ENCODE data around the gene FSHR. TPM values are rescaled to one million over a fixed set of nuclear protein-coding genes. Genes with fewer than 3 reads are reported as not detected.

FSHR gene
- total RNA-seq, 1 experiment from 2014 or later, result not detected

DNA sequence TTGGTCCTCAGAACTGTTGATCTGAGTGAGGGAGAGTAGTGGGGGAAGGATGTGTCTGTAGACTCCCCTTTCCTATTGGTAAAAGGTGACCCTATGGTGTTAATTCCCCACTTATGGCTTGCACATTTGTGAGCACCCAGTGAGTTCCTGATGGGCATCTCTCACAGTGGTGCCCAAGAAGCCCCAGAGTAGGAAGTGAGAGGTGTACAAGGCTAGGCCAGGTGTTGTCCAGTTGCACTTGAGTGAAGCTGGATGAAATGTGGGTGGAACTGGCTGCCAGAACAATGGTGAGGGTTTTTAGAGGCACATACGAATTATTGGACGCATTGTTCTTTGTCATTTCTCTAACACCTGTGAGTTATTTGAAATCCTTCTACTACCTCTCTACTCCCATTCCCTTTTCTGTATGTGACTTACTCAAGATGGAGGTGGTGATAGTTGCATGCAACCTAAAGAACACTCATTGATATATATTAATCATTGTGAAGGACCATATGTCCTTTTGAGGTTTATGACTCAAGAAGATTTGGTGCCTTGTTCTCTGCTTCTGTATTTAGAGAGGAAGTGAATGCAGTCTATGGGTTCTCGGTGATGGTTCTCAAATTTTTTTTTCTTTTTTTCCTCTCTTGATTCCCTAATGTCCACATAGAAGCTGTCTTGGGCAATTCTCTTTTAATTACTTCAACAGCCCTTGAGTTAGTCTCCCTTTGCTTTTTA, 162.7 kb downstream of the FSHR start:
- H4K20me1 ChIP-seq (ENCODE audit: insufficient read depth, low read depth, low read length), result no peaks in the 10 kb centered on the region
- no peaks in the 10 kb centered on the region for H3K9me2 ChIP-seq (replicated peaks; ENCODE audit: insufficient read depth, low read length)
- H3K27ac ChIP-seq (ENCODE audit: low read length), result no peak overlapping the region
- H3K4me2 ChIP-seq (ENCODE audit: low read depth, low read length, poor library complexity, severe bottlenecking), result no peak overlapping the region
- H2AFZ ChIP-seq (ENCODE audit: low read length), result no peak overlapping the region
- H3K79me2 ChIP-seq (ENCODE audit: low read length), result no peaks in the 10 kb centered on the region
- H3K9ac ChIP-seq (ENCODE audit: low read length), result no peak overlapping the region
- DNase-seq, result no peak
- H3K4me3 ChIP-seq (ENCODE audit: low read length), result no peak overlapping the region
- H3K36me3 ChIP-seq (ENCODE audit: insufficient read depth, low read length), result no peaks in the 10 kb centered on the region
- peaks cover 10% of the 10 kb centered on the region for H3K4me1 ChIP-seq (ENCODE audit: low read length)
- H3K9me3 ChIP-seq (ENCODE audit: low read length), result no peaks in the 10 kb centered on the region
- no peaks in the 10 kb centered on the region for H3K27me3 ChIP-seq (ENCODE audit: low read length)

DNA sequence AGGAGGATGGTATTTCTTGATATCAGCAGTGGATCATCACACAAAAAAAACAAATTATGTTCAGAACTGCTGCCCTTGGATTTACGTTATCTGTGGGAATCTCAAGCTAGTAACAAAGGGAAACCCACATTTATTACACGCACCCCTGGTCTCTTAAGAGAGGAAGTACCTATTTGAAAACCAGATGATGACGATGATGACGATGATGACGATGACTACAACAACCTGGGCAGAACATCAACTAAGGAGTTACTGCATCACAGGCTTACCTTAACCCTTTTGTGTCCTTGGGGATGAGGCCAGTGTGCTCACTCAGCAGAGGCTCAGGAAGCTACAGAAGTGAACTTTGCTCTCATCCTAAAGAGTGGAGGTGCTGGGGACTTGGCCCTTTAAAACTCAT, 169.4 kb downstream of the FSHR start:
- DNase-seq, result no peak
- H3K4me1 ChIP-seq (ENCODE audit: low read length), result no peaks in the 10 kb centered on the region
- no peak overlapping the region for H3K27ac ChIP-seq (ENCODE audit: low read length)
- no peak overlapping the region for H3K4me2 ChIP-seq (ENCODE audit: low read depth, low read length, poor library complexity, severe bottlenecking)
- H4K20me1 ChIP-seq (ENCODE audit: insufficient read depth, low read depth, low read length), result no peaks in the 10 kb centered on the region
- H3K27me3 ChIP-seq (ENCODE audit: low read length), result no peaks in the 10 kb centered on the region
- no peaks in the 10 kb centered on the region for H3K9me2 ChIP-seq (replicated peaks; ENCODE audit: insufficient read depth, low read length)
- H3K4me3 ChIP-seq (ENCODE audit: low read length), result no peak overlapping the region
- H3K79me2 ChIP-seq (ENCODE audit: low read length), result no peaks in the 10 kb centered on the region
- no peak overlapping the region for H2AFZ ChIP-seq (ENCODE audit: low read length)
- no peaks in the 10 kb centered on the region for H3K9me3 ChIP-seq (ENCODE audit: low read length)
- H3K36me3 ChIP-seq (ENCODE audit: insufficient read depth, low read length), result no peaks in the 10 kb centered on the region
- H3K9ac ChIP-seq (ENCODE audit: low read length), result no peak overlapping the region

DNA sequence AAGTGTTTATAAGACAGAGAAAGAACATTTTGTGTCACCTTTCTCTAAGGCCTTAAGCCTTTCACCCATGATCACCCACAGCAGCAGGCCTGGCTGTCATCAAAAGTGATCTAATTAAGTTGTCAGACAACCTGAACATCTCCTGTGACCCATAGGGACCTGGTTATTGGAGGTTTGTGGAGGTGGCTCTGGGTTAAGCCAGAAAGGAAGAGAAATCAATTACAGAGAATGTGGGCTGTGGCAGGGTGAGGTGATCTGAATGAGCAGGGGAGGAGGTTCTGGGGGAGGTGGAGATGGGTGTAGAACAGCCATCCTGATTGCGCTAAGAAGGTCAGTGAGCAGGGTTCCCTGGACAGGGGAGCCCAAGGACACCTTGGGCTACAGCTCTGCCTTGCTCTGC, 170.8 kb downstream of the FSHR start:
- Histone ChIP-seq H3K4me1 (ENCODE audit: low read length) (no peaks in the 10 kb centered on the region), H3K27me3 (ENCODE audit: low read length) (no peaks in the 10 kb centered on the region), H3K9me2 (replicated peaks; ENCODE audit: insufficient read depth, low read length) (no peaks in the 10 kb centered on the region), H3K9ac (ENCODE audit: low read length) (no peak overlapping the region), H3K9me3 (ENCODE audit: low read length) (no peaks in the 10 kb centered on the region), H4K20me1 (ENCODE audit: insufficient read depth, low read depth, low read length) (no peaks in the 10 kb centered on the region), H3K4me2 (ENCODE audit: low read depth, low read length, poor library complexity, severe bottlenecking) (no peak overlapping the region), H2AFZ (ENCODE audit: low read length) (no peak overlapping the region), H3K27ac (ENCODE audit: low read length) (no peak overlapping the region), H3K36me3 (ENCODE audit: insufficient read depth, low read length) (no peaks in the 10 kb centered on the region), H3K4me3 (ENCODE audit: low read length) (no peak overlapping the region), H3K79me2 (ENCODE audit: low read length) (no peaks in the 10 kb centered on the region)
- no peak for DNase-seq

DNA sequence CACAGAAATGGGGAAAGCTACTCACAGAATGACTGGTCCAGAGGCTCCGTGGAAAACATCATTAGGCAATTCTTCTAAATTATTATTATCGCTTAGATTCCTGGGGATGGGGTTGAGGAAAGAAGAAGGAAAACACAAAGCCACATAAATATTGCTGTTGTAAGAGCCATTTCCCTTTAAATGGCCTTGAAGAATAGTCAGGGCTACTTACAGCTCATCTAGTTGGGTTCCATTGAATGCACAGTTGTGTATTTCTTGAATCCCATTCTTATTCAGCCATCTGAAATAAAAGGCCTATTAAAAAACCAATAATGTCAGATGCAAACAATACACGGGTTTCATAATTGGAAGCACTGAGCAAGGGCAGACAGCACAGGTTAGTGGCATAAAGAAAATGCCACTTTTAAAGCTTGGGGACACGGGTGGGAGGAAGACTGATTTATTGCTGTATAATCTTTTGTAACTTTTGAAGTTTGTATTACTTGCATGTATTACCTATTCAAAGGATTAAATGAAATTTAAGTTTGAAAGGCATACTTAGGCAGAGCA, 171.4 kb downstream of the FSHR start:
- Histone ChIP-seq H3K79me2 (ENCODE audit: low read length) (no peaks in the 10 kb centered on the region), H3K9me3 (ENCODE audit: low read length) (no peaks in the 10 kb centered on the region), H2AFZ (ENCODE audit: low read length) (no peak overlapping the region), H3K27ac (ENCODE audit: low read length) (no peak overlapping the region), H4K20me1 (ENCODE audit: insufficient read depth, low read depth, low read length) (no peaks in the 10 kb centered on the region), H3K36me3 (ENCODE audit: insufficient read depth, low read length) (no peaks in the 10 kb centered on the region), H3K9ac (ENCODE audit: low read length) (no peak overlapping the region), H3K4me3 (ENCODE audit: low read length) (no peak overlapping the region), H3K9me2 (replicated peaks; ENCODE audit: insufficient read depth, low read length) (no peaks in the 10 kb centered on the region), H3K4me2 (ENCODE audit: low read depth, low read length, poor library complexity, severe bottlenecking) (no peak overlapping the region), H3K4me1 (ENCODE audit: low read length) (no peaks in the 10 kb centered on the region), H3K27me3 (ENCODE audit: low read length) (no peaks in the 10 kb centered on the region)
- no peak for DNase-seq

DNA sequence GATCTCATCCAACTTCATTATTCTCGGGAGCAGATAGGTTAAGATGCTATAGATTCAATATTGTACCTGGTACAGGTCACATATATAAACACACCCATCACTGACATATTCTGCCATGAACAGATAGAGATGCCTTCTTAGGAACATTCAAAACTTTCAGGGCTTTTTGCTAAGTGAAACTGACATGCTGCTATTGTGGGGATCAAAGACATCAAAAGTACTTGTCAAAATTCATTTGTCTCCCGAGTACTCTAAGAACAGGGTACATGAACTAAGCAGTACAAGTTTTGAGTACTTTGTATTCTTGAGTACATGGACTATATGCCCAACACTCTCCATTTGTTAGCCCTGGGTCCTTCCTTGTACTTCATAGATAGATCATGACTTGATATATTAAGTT, 173.5 kb downstream of the FSHR start:
- H3K36me3 ChIP-seq (ENCODE audit: insufficient read depth, low read length), result no peaks in the 10 kb centered on the region
- H2AFZ ChIP-seq (ENCODE audit: low read length), result no peak overlapping the region
- H3K4me1 ChIP-seq (ENCODE audit: low read length), result no peaks in the 10 kb centered on the region
- no peak overlapping the region for H3K4me3 ChIP-seq (ENCODE audit: low read length)
- H3K27ac ChIP-seq (ENCODE audit: low read length), result no peak overlapping the region
- no peaks in the 10 kb centered on the region for H3K27me3 ChIP-seq (ENCODE audit: low read length)
- no peak for DNase-seq
- H3K9me3 ChIP-seq (ENCODE audit: low read length), result no peaks in the 10 kb centered on the region
- H3K4me2 ChIP-seq (ENCODE audit: low read depth, low read length, poor library complexity, severe bottlenecking), result no peak overlapping the region
- H4K20me1 ChIP-seq (ENCODE audit: insufficient read depth, low read depth, low read length), result no peaks in the 10 kb centered on the region
- no peaks in the 10 kb centered on the region for H3K79me2 ChIP-seq (ENCODE audit: low read length)
- H3K9me2 ChIP-seq (replicated peaks; ENCODE audit: insufficient read depth, low read length), result no peaks in the 10 kb centered on the region
- H3K9ac ChIP-seq (ENCODE audit: low read length), result no peak overlapping the region

DNA sequence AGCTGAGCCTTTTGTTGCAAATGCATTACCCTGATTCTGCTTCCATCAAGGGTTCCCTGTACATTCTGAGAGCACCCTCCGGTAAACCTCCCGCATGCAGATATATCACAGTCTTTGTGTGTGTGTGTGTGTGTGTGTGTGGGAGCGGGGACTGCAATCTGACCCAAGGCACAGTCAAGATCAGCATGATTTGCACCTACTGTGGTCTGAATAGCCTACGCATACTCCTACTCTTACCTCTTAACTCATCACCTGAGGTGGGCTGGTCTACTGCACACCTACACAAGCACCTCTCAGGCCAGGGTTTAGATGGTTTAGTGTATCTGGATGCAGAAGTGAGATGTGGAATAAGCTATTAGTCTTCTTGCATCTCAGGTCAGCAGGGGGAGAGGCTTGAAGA, 174.6 kb downstream of the FSHR start:
- Histone ChIP-seq H2AFZ (ENCODE audit: low read length) (no peak overlapping the region), H3K9me3 (ENCODE audit: low read length) (no peaks in the 10 kb centered on the region), H3K4me2 (ENCODE audit: low read depth, low read length, poor library complexity, severe bottlenecking) (no peak overlapping the region), H3K9ac (ENCODE audit: low read length) (no peak overlapping the region), H3K27me3 (ENCODE audit: low read length) (no peaks in the 10 kb centered on the region), H4K20me1 (ENCODE audit: insufficient read depth, low read depth, low read length) (no peaks in the 10 kb centered on the region), H3K36me3 (ENCODE audit: insufficient read depth, low read length) (no peaks in the 10 kb centered on the region), H3K4me1 (ENCODE audit: low read length) (no peaks in the 10 kb centered on the region), H3K79me2 (ENCODE audit: low read length) (no peaks in the 10 kb centered on the region), H3K9me2 (replicated peaks; ENCODE audit: insufficient read depth, low read length) (no peaks in the 10 kb centered on the region), H3K27ac (ENCODE audit: low read length) (no peak overlapping the region), H3K4me3 (ENCODE audit: low read length) (no peak overlapping the region)
- no peak for DNase-seq

DNA sequence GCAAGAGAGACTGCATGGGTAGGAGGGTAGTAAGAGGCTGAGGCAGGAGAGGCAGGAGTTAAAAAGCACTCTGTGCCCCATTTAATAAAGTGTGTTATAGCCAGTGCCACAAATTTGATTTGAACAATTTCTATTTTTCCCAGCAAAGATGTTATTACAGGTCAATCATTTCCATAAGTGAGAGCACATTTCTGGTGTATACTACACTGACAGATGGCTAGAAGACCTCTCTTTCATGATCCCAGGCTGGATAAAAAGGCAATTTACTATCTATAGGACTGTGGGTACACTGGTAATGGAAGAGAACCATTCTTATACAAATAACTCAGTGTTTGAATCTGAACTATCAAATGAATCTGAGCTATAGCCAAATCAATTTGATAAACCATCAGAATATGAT, 176.2 kb downstream of the FSHR start:
- H3K27ac ChIP-seq (ENCODE audit: low read length), result no peak overlapping the region
- no peaks in the 10 kb centered on the region for H4K20me1 ChIP-seq (ENCODE audit: insufficient read depth, low read depth, low read length)
- no peaks in the 10 kb centered on the region for H3K9me3 ChIP-seq (ENCODE audit: low read length)
- H3K27me3 ChIP-seq (ENCODE audit: low read length), result no peaks in the 10 kb centered on the region
- no peak overlapping the region for H2AFZ ChIP-seq (ENCODE audit: low read length)
- no peak overlapping the region for H3K4me3 ChIP-seq (ENCODE audit: low read length)
- H3K79me2 ChIP-seq (ENCODE audit: low read length), result no peaks in the 10 kb centered on the region
- H3K9me2 ChIP-seq (replicated peaks; ENCODE audit: insufficient read depth, low read length), result no peaks in the 10 kb centered on the region
- no peaks in the 10 kb centered on the region for H3K36me3 ChIP-seq (ENCODE audit: insufficient read depth, low read length)
- no peaks in the 10 kb centered on the region for H3K4me1 ChIP-seq (ENCODE audit: low read length)
- H3K4me2 ChIP-seq (ENCODE audit: low read depth, low read length, poor library complexity, severe bottlenecking), result no peak overlapping the region
- no peak overlapping the region for H3K9ac ChIP-seq (ENCODE audit: low read length)
- DNase-seq, result no peak

DNA sequence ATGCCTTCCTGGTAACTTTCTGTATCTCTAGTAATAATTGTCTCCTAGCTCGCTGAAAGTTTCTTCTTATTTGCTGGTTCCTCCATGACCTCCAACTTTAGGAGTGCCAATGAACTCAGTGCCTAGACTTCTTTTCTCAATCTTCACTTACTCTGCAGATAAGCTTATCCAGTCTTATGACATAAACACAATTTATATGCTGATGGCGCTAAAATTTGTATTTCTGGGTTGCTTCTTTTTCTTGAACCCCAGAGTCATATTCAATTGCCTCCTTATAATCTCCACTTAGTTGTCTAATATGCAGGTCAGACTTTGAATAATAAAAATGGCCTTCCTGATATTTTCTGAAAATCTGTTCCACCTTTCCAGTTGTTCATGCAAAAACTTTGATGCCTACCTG, 182.5 kb downstream of the FSHR start:
- no peak for DNase-seq
- Histone ChIP-seq H3K36me3 (ENCODE audit: insufficient read depth, low read length) (no peaks in the 10 kb centered on the region), H3K9me3 (ENCODE audit: low read length) (no peaks in the 10 kb centered on the region; the same call in 1 of the 2 replicates), H3K4me3 (ENCODE audit: low read length) (no peak overlapping the region), H3K4me1 (ENCODE audit: low read length) (no peaks in the 10 kb centered on the region), H3K9me2 (replicated peaks; ENCODE audit: insufficient read depth, low read length) (0 out of 2 replicates have a peak, but pooled peaks cover 6% of the 10 kb centered on the region), H3K79me2 (ENCODE audit: low read length) (no peaks in the 10 kb centered on the region), H3K27ac (ENCODE audit: low read length) (no peak overlapping the region), H2AFZ (ENCODE audit: low read length) (no peak overlapping the region), H4K20me1 (ENCODE audit: insufficient read depth, low read depth, low read length) (no peaks in the 10 kb centered on the region), H3K4me2 (ENCODE audit: low read depth, low read length, poor library complexity, severe bottlenecking) (no peak overlapping the region), H3K27me3 (ENCODE audit: low read length) (0 out of 2 replicates have a peak, but pooled peaks cover 2% of the 10 kb centered on the region), H3K9ac (ENCODE audit: low read length) (no peak overlapping the region)

Measured in Karpas-422 (cell line).